ENCODE data around the gene TMEM250.

The TMEM250 gene

GRCh38 chr9:136156209-136157120 is 37.8 kb upstream of the TMEM250 start:
- TF ChIP-seq CTCF (IDR thresholded peaks at IDR 0.05; ENCODE audit: low read depth, low read length, missing control alignments): no peak
- H3K4me3 ChIP-seq (ENCODE audit: low read depth, low read length): no peak overlapping the region
- DNase-seq (ENCODE audit: low read depth): no peak

- DNase-seq (ENCODE audit: low read depth): no peak
- no peak for TF ChIP-seq CTCF (IDR thresholded peaks at IDR 0.05; ENCODE audit: low read depth, low read length, missing control alignments)
Measured at GRCh38 chr9:136155576-136155975, 36.9 kb upstream of the TMEM250 start.

GRCh38 chr9:136154943-136155342 is 36.3 kb upstream of the TMEM250 start:
- no peak for TF ChIP-seq CTCF (IDR thresholded peaks at IDR 0.05; ENCODE audit: low read depth, low read length, missing control alignments)
- DNase-seq (ENCODE audit: low read depth): no peak
- H3K4me3 ChIP-seq (ENCODE audit: low read depth, low read length): no peak overlapping the region

More at GRCh38 chr9:136155576-136155975, 36.9 kb upstream of the TMEM250 start:
- H3K4me3 ChIP-seq (ENCODE audit: low read depth, low read length): no peak overlapping the region

GRCh38 chr9:136153381-136154065 is 34.8 kb upstream of the TMEM250 start:
- no peak for TF ChIP-seq CTCF (IDR thresholded peaks at IDR 0.05; ENCODE audit: low read depth, low read length, missing control alignments)
- DNase-seq (ENCODE audit: low read depth): no peak
- no peak overlapping the region for H3K4me3 ChIP-seq (ENCODE audit: low read depth, low read length)

- TF ChIP-seq CTCF (IDR thresholded peaks at IDR 0.05; ENCODE audit: low read depth, low read length, missing control alignments): no peak
- no peak overlapping the region for H3K4me3 ChIP-seq (ENCODE audit: low read depth, low read length)
- no peak for DNase-seq (ENCODE audit: low read depth)
Measured at GRCh38 chr9:136152931-136153330, 34.3 kb upstream of the TMEM250 start.

- H3K4me3 ChIP-seq (ENCODE audit: low read depth, low read length): no peak overlapping the region
- no peak for DNase-seq (ENCODE audit: low read depth)
- TF ChIP-seq CTCF (IDR thresholded peaks at IDR 0.05; ENCODE audit: low read depth, low read length, missing control alignments): no peak
Measured at GRCh38 chr9:136152543-136152866, 33.8 kb upstream of the TMEM250 start.
